ENCODE data around the gene MPG. TPM values are rescaled to one million over a fixed set of nuclear protein-coding genes. Genes with fewer than 3 reads are reported as not detected.

Gene MPG
- total and polyA plus RNA-seq, 10 of the 15 experiments (the other 5 are each of a cell fraction or from before 2014, with no cell fraction given): 0.32 to 193 (median 55.7) TPM

DNA sequence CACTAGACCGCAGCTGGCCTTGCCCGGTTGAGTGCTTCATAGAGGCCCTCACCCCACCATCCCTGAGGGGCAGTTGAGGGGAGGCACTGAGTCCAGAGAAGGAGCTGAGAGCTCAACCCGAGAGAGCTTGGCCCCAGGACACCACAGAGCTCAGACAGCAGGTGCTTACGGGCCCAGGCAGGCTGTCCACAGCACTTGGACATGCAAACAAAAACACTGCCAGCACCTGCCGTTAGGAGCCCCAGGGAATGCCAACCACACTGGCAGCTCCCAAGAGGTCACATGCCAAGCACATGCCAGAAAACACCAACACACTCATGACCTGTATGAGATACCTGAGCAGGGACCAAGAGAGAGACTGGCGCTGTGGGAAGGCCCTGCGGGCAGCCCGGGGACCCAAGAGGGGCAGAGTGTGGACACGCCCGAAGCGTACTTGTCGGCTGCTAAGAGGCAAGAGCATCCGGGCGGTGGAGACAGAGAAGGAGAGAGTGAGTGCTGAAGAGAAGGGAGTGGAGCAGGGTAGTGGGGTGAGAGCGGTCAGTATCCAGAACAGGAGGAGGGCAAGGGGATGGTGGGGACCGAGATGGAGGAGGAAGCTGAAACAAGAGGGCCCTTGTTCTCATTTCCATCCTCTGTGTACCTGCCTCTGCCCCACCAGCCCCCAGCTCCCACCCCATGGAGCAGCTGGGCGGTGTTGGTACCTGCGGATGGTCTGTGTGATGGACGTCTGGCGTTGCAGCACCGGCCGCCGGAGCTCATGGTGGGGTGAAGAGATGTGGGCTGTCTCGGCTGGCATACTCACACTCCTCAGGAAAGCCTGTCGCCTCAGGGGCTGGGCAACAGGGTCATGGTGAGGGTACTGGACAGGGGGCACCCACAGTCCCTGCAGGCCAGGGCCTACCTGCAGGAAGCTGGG, 13.8 kb upstream of the MPG start (continued):
- TF ChIP-seq, protein P1, sequence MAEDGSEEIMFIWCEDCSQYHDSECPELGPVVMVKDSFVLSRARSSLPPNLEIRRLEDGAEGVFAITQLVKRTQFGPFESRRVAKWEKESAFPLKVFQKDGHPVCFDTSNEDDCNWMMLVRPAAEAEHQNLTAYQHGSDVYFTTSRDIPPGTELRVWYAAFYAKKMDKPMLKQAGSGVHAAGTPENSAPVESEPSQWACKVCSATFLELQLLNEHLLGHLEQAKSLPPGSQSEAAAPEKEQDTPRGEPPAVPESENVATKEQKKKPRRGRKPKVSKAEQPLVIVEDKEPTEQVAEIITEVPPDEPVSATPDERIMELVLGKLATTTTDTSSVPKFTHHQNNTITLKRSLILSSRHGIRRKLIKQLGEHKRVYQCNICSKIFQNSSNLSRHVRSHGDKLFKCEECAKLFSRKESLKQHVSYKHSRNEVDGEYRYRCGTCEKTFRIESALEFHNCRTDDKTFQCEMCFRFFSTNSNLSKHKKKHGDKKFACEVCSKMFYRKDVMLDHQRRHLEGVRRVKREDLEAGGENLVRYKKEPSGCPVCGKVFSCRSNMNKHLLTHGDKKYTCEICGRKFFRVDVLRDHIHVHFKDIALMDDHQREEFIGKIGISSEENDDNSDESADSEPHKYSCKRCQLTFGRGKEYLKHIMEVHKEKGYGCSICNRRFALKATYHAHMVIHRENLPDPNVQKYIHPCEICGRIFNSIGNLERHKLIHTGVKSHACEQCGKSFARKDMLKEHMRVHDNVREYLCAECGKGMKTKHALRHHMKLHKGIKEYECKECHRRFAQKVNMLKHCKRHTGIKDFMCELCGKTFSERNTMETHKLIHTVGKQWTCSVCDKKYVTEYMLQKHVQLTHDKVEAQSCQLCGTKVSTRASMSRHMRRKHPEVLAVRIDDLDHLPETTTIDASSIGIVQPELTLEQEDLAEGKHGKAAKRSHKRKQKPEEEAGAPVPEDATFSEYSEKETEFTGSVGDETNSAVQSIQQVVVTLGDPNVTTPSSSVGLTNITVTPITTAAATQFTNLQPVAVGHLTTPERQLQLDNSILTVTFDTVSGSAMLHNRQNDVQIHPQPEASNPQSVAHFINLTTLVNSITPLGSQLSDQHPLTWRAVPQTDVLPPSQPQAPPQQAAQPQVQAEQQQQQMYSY (CRISPR knock-in tag; IDR thresholded peaks at IDR 0.05): no peak

DNA sequence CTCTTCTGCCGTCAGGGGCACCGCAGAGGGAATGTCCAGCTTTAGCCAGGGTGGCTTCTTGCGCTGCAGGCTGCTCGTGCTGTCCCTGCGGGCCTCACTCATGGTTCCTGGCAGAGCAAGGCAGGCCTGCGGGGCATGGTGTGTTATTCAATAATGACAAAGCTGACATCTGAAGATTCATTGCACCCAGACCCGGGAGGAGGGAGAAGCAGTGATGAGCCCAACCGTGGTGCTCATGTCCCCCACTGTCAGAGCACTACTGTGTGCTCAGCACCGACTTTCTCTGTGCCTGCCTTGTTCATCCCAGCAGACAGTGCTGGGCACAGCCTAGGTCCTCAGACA, 13.1 kb upstream of the MPG start:
- Histone ChIP-seq H3K4me2 (ENCODE audit: control insufficient read depth, insufficient read depth) (no peak overlapping the region), H3K4me1 (ENCODE audit: control insufficient read depth, insufficient read depth, low read length) (no peaks in the 10 kb centered on the region), H3K9ac (ENCODE audit: control insufficient read depth, insufficient read depth, low read length) (no peak overlapping the region), H3K4me3 (no peak overlapping the region), H3K36me3 (ENCODE audit: control insufficient read depth in 2 of 2, insufficient read depth in 2 of 2, low read length in 1 of 2) (no peaks in the 10 kb centered on the region), H3K27ac (ENCODE audit: control insufficient read depth, insufficient read depth) (no peak overlapping the region), H3K27me3 (replicated peaks in 1 of 2; ENCODE audit: control insufficient read depth in 2 of 2, insufficient read depth in 2 of 2, low read length in 1 of 2) (no peaks in the 10 kb centered on the region; a peak in 1 of 4 replicates), H3K79me2 (ENCODE audit: control insufficient read depth, insufficient read depth, low read length) (no peaks in the 10 kb centered on the region), H2AFZ (ENCODE audit: control insufficient read depth, low read depth, low read length) (no peak overlapping the region), H3K9me3 (replicated peaks; ENCODE audit: control insufficient read depth, insufficient read depth, low read length) (no peaks in the 10 kb centered on the region), H4K20me1 (ENCODE audit: control insufficient read depth, insufficient read depth) (no peaks in the 10 kb centered on the region)
- TF ChIP-seq, protein P2, sequence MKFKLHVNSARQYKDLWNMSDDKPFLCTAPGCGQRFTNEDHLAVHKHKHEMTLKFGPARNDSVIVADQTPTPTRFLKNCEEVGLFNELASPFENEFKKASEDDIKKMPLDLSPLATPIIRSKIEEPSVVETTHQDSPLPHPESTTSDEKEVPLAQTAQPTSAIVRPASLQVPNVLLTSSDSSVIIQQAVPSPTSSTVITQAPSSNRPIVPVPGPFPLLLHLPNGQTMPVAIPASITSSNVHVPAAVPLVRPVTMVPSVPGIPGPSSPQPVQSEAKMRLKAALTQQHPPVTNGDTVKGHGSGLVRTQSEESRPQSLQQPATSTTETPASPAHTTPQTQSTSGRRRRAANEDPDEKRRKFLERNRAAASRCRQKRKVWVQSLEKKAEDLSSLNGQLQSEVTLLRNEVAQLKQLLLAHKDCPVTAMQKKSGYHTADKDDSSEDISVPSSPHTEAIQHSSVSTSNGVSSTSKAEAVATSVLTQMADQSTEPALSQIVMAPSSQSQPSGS (IDR thresholded peaks at IDR 0.05; ENCODE audit: low read length): no peak
- no peak for TF ChIP-seq IKZF1 (conservative IDR thresholded peaks at IDR 0.05)
- TF ChIP-seq, protein P3, sequence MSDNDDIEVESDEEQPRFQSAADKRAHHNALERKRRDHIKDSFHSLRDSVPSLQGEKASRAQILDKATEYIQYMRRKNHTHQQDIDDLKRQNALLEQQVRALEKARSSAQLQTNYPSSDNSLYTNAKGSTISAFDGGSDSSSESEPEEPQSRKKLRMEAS (IDR thresholded peaks at IDR 0.05; ENCODE audit: low read depth, low read length): no peak
- no peak for TF ChIP-seq RELA (IDR thresholded peaks at IDR 0.05; ENCODE audit: borderline replicate concordance, partially characterized antibody)
- no peak for TF ChIP-seq RBBP5 (conservative IDR thresholded peaks at IDR 0.05)
- TF ChIP-seq SIN3A (IDR thresholded peaks at IDR 0.05; ENCODE audit: low read depth, low read length): no peak
- no peak for TF ChIP-seq CHD4 (IDR thresholded peaks at IDR 0.05)
- no peak for TF ChIP-seq RAD51 (IDR thresholded peaks at IDR 0.05)
- TF ChIP-seq MYC (IDR thresholded peaks at IDR 0.05; ENCODE audit: insufficient read depth, insufficient read length, insufficient replicate concordance, low read length, severe bottlenecking): no peak
- no peak for TF ChIP-seq RFX5 (IDR thresholded peaks at IDR 0.05; ENCODE audit: low read depth, low read length)
- no peak for TF ChIP-seq LARP7 (IDR thresholded peaks at IDR 0.05)
- no TSS peak for BruUV-seq (replicated peaks)
- ATAC-seq (no peak), DNase-seq (ENCODE audit: low read depth, low spot score) (no peak), FAIRE-seq (no peak)
- ChIA-PET CTCF (interaction anchor here (1.0 to 14.2 kb wide), 10 partner anchors 9 to 296 kb away, joined by 3 to 319 read pairs (median 8); partner anchors contain the start of genes MPG, POLR3K and SNRNP25), POLR2A (interaction anchor here (1.7 kb wide), 1 partner anchor 11 kb away, joined by 5 read pairs; the partner anchor contains the start of genes POLR3K and SNRNP25), SMC1A (ENCODE audit: uncharacterized antibody, unreplicated experiment) (interaction anchor here (1.0 to 6.4 kb wide), 9 partner anchors 12 to 149 kb away, joined by 3 to 77 read pairs (median 9); partner anchors contain the start of genes MPG, POLR3K and SNRNP25), RAD21 (ENCODE audit: unreplicated experiment) (interaction anchor here (1.0 to 6.5 kb wide), 5 partner anchors 11 to 41 kb away, joined by 4 to 132 read pairs (median 6); partner anchors contain the start of genes POLR3K and SNRNP25)
- WGBS (ENCODE audit: insufficient coverage, insufficient replicate concordance, low lambda C conversion rate, missing lambda C conversion rate): 50% methylated on average over 8 of the region's 9 CpGs
- intact Hi-C loops (cut with micrococcal nuclease; ENCODE audit: unreplicated experiment) (loop anchor here (1.0 kb wide), 2 partner anchors 32 to 116 kb away; no protein-coding TSS in a partner anchor), in situ Hi-C loops (cut with MboI) (no loop called here)

All from GM12878 (cell line).